Measurements from ENCODE around the gene GPR15LG. TPM values are rescaled to one million over a fixed set of nuclear protein-coding genes. Genes with fewer than 3 reads are reported as not detected.

The GPR15LG gene
- total RNA-seq, 2 experiments from 2014 or later = not detected

DNA sequence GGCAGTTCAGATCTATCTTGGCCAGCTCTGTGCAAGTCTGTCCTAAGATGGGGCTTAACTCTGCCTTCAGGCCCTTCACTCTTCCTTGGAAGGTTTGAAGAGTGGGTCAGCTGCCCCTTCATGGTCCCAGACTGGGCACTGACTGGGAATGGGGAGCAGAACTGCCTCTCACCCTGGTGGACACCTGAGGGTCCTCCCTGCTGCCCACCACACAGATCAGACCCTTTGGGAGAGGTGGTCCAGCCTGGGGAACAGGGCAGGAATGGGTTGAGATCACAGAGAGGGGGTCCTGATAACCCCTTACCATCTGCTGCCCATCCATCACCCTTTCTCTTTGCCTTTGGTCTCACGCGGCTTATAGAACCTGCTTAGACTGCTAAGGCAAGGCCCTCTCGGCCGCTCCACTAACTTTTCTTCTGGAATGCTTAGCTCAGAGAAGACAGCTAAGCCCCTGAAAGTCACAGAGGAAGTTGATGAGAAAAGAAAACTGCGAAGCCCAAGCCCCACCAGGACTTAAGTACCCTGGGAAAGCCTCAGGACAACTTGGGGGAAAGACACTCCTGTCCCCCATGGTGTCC lies 20.3 kb downstream of the GPR15LG start:
- DNase-seq (no peak), ATAC-seq (no peak)
- ChIA-PET CTCF (interaction anchor here (1.0 to 1.3 kb wide), 5 partner anchors 18 to 343 kb away, joined by 3 to 4 read pairs (median 3); partner anchors contain the start of gene GPR15LG), POLR2A (interaction anchor here (0.6 kb wide), 1 partner anchor 47 kb away, joined by 3 read pairs; no protein-coding TSS in a partner anchor)
- H3K36me3 Mint-ChIP-seq (ENCODE audit: low read depth) = no peaks in the 10 kb centered on the region
- peaks cover 27% of the 10 kb centered on the region for H3K27me3 Mint-ChIP-seq
- H3K9me3 Mint-ChIP-seq (ENCODE audit: low read depth) = no peaks in the 10 kb centered on the region
- peaks cover 13% of the 10 kb centered on the region for H3K4me1 Mint-ChIP-seq
- no peak overlapping the region for H3K27ac Mint-ChIP-seq
- intact Hi-C loops (cut with DNase I, micrococcal nuclease) = loop anchor here in 1 of 2 experiments (1.0 kb wide), 1 partner anchor 55 kb away; the partner anchor contains the start of gene GHITM
- peak overlapping the region; percentile 49 for H3K4me3 Mint-ChIP-seq

DNA sequence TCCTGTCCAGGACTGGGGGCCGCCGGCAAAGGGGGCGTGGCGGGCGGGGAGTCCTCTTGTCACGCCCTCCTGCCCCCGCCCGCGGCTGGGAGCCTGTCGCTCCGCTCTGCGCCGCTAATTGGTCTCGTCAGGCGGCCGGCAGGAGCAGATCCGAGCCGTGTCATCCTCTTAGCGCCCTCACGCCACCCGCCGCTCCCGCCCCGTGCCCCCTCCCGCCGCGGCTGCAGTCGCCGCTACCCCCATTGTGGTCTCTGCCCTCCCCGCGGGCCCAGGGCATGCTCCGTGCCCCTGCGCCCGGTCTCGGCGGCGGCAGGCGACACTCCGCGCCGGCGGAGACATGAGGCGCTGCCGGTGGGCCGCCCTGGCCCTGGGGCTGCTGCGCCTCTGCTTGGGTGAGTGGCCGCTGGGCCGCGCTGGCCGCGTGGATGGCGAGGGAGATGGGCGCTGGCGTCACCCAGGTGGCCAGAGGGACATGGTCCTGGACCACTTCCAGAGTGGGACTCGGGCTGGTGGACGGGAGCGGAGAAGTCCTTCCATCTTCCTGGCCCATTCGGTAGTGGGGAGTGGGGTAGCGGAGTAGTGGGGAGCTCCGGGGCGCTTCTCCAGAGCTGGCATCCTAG lies 20.9 kb downstream of the GPR15LG start, which contains the start of gene CDHR1:
TSS of gene CDHR1 (plus strand) at position 114 of the 620 bp plus-strand sequence. CDS start at position 338, 224 bp downstream.
- POLR2A ChIA-PET = no interaction called here
- CTCF ChIA-PET = interaction anchor here (0.7 to 1.3 kb wide), 4 partner anchors 19 to 580 kb away, joined by 3 read pairs; partner anchors contain the start of gene GPR15LG
- intact Hi-C loops (cut with DNase I, micrococcal nuclease) = loop anchor here in 1 of 2 experiments (1.0 kb wide), 1 partner anchor 55 kb away; the partner anchor contains the start of gene GHITM

DNA sequence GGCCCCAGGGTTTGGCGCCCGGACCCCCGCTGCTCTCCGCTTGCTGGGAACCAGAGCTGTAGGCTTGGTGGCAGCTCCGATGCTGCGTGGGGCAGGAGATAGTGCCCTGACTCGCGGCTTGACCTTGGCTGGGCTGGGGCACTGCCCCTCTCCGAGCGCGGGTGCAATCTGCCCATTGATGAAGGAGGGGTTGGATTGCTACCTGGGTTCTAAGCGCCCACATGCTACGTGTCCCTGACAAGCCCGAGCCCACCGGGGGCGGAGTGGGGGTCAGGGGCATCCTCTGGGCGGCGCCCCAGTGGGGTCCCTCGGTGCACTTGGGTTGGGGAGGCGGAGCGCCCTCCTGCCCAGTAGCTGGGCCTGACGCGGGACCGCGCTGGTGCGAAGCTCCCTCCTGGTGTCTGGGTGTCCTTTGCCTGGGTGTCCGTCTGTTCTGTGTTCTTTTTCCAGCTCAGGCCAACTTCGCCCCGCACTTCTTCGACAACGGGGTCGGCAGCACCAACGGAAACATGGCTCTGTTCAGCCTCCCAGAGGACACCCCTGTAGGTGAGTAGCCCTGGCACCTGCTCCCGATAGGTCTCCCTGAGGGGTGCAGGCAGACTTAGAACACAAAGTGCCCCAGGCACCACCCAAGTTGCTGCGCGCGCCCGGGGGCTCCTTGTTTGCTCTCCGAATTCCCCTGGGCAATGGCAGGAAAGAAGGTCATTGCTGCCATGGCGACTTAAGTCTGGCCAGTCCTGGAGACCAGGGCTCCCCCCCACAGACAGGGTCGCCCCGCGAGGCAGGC lies 21.6 kb downstream of the GPR15LG start:
- CTCF ChIA-PET = interaction anchor here (0.7 to 1.3 kb wide), 3 partner anchors 20 to 581 kb away, joined by 3 read pairs; no protein-coding TSS in a partner anchor
- POLR2A ChIA-PET = no interaction called here
- H3K27ac Mint-ChIP-seq = no peak overlapping the region
- intact Hi-C loops (cut with DNase I, micrococcal nuclease) = no loop called here
- peaks cover 13% of the 10 kb centered on the region for H3K4me1 Mint-ChIP-seq
- no peaks in the 10 kb centered on the region for H3K36me3 Mint-ChIP-seq (ENCODE audit: low read depth)
- no peaks in the 10 kb centered on the region for H3K9me3 Mint-ChIP-seq (ENCODE audit: low read depth)
- peak overlapping the region; percentile 49 for H3K4me3 Mint-ChIP-seq
- ATAC-seq = no peak
- DNase-seq = no peak
- H3K27me3 Mint-ChIP-seq = peaks cover 27% of the 10 kb centered on the region

More for the DNA sequence above, 20.9 kb downstream of the GPR15LG start, which contains the start of gene CDHR1:
- H3K4me1 Mint-ChIP-seq = peaks cover 13% of the 10 kb centered on the region
- no peak within 1 kb of the TSS for H3K27ac Mint-ChIP-seq
- peak within 1 kb of the TSS; percentile 49 for H3K4me3 Mint-ChIP-seq
- ATAC-seq (peak; percentile 84), DNase-seq (peak; percentile 72)
- peaks cover 27% of the 10 kb centered on the region for H3K27me3 Mint-ChIP-seq
- no peaks in the 10 kb centered on the region for H3K9me3 Mint-ChIP-seq (ENCODE audit: low read depth)
- no peaks in the 10 kb centered on the region for H3K36me3 Mint-ChIP-seq (ENCODE audit: low read depth)

DNA sequence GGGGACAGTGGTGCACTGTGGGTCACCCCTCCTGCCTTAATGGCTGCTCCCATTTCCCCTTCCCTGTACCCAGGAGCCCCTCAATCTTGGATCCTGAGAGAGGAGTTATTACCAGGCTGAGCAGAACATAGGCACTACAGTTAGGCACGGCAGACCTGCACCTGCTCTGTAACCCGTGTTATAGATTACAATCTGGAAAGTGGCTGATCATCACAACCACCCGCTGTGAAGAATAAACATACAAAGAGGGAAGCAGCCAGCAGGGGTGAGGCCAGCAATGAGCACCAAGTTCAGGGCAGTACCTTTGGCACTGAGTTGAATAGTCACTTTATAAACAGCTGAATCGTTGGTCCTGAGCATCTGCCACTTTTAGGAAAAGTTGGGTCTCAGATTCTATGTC lies 22.5 kb downstream of the GPR15LG start:
- DNase-seq (no peak), ATAC-seq (no peak)
- intact Hi-C loops (cut with DNase I, micrococcal nuclease) = no loop called here
- H3K27me3 Mint-ChIP-seq = peaks cover 27% of the 10 kb centered on the region
- no peaks in the 10 kb centered on the region for H3K9me3 Mint-ChIP-seq (ENCODE audit: low read depth)
- no peaks in the 10 kb centered on the region for H3K36me3 Mint-ChIP-seq (ENCODE audit: low read depth)
- POLR2A ChIA-PET = no interaction called here
- no peak overlapping the region for H3K4me3 Mint-ChIP-seq
- CTCF ChIA-PET = no interaction called here
- peaks cover 6% of the 10 kb centered on the region for H3K4me1 Mint-ChIP-seq
- no peak overlapping the region for H3K27ac Mint-ChIP-seq

DNA sequence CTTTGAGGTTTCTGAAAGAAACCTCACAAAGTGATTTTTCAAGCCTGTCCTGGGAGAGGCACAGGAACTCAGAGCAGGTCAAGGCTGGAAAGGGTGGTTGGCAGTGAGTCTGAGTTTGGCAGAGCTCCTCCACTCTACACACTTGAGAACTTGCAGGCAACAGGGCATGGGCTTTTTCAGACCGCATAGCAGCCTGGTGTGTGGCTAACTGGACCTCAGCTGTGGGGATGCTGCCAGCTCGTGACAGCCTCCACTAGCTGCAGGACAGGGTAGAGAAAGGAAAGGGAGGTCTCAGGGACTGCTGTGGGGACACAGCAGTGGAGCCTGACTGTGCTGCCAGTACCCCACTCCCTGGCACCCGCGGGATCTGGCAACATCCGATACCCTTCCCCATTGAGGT lies 23.3 kb downstream of the GPR15LG start:
- CTCF ChIA-PET = interaction anchor here (0.5 to 0.9 kb wide), 4 partner anchors 20 to 343 kb away, joined by 3 to 4 read pairs (median 3); no protein-coding TSS in a partner anchor

DNA sequence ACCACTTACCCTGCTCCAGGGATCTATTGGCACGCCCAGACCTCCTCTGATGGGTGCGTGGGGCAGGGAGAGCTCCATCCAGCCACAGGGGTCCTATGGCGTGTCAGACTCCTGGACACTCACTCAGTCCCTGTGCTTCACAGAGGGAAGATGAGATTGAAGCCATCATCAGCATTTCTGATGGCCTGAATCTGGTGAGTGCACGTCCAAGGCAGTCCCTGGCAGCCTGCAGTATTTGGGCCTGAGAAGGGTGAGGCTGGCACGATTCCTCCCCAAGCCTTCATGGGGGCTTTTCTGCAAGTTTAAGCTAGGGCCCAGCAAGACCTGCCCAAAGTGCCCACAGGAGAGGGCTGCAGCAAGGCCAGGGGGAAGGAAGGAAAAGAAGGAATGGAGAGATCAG lies 24.0 kb downstream of the GPR15LG start:
- Mint-ChIP-seq H3K9me3 (ENCODE audit: low read depth) (no peaks in the 10 kb centered on the region), H3K4me3 (no peak overlapping the region), H3K36me3 (ENCODE audit: low read depth) (no peaks in the 10 kb centered on the region), H3K27me3 (peaks cover 27% of the 10 kb centered on the region), H3K4me1 (no peaks in the 10 kb centered on the region), H3K27ac (no peak overlapping the region)
- intact Hi-C loops (cut with DNase I, micrococcal nuclease) = no loop called here
- POLR2A ChIA-PET = interaction anchor here (1.3 kb wide), 1 partner anchor 59 kb away, joined by 3 read pairs; no protein-coding TSS in a partner anchor
- ATAC-seq = no peak
- DNase-seq = no peak
- CTCF ChIA-PET = interaction anchor here (0.7 to 1.3 kb wide), 4 partner anchors 16 to 189 kb away, joined by 3 to 4 read pairs (median 4); no protein-coding TSS in a partner anchor

More for the DNA sequence above, 23.3 kb downstream of the GPR15LG start:
- no peak overlapping the region for H3K4me3 Mint-ChIP-seq
- POLR2A ChIA-PET = no interaction called here
- no peaks in the 10 kb centered on the region for H3K4me1 Mint-ChIP-seq
- ATAC-seq (no peak), DNase-seq (no peak)
- H3K27me3 Mint-ChIP-seq = peaks cover 27% of the 10 kb centered on the region
- intact Hi-C loops (cut with DNase I, micrococcal nuclease) = no loop called here
- H3K36me3 Mint-ChIP-seq (ENCODE audit: low read depth) = no peaks in the 10 kb centered on the region
- H3K9me3 Mint-ChIP-seq (ENCODE audit: low read depth) = no peaks in the 10 kb centered on the region
- H3K27ac Mint-ChIP-seq = no peak overlapping the region

DNA sequence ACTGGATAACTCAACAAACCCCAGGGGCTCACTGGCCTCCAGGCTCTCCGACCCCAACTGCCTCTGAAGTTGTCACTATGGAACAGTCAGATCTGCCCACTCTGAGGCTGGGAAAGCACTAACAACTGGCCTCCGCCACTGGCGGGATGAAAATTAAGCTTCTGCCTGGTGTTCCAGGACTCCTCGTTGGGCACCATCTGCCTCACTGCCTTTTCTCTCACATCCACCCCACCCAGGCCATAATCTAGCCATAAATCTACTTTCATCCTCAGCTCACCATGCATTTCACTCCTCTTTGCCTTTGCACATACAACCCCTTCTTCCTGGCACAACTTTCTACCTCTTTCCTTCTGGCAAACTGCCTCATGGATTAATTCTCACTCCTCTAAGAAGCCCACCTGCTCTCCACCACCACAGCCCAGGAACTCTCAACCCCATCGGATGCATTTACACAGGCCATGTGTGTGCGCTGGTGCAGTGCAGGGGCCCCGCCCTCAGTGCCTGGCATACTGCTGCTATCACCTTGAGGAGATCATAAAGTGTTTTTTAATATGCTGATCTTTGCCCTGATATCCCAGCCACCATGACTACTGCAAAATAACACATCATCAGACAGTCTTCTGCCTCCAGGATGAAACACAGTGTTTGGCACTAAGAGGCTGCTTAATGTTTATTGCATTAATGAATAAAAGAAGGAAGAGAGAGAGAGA lies 24.8 kb downstream of the GPR15LG start:
- ATAC-seq (no peak), DNase-seq (no peak)
- H3K4me3 Mint-ChIP-seq = no peak overlapping the region
- H3K36me3 Mint-ChIP-seq (ENCODE audit: low read depth) = no peaks in the 10 kb centered on the region
- intact Hi-C loops (cut with DNase I, micrococcal nuclease) = no loop called here
- ChIA-PET POLR2A (interaction anchor here (1.3 kb wide), 1 partner anchor 60 kb away, joined by 3 read pairs; no protein-coding TSS in a partner anchor), CTCF (interaction anchor here (0.8 to 1.3 kb wide), 2 partner anchors 15 to 190 kb away, joined by 3 to 4 read pairs; no protein-coding TSS in a partner anchor)
- no peaks in the 10 kb centered on the region for H3K4me1 Mint-ChIP-seq
- no peak overlapping the region for H3K27ac Mint-ChIP-seq
- no peaks in the 10 kb centered on the region for H3K9me3 Mint-ChIP-seq (ENCODE audit: low read depth)
- peaks cover 24% of the 10 kb centered on the region for H3K27me3 Mint-ChIP-seq

DNA sequence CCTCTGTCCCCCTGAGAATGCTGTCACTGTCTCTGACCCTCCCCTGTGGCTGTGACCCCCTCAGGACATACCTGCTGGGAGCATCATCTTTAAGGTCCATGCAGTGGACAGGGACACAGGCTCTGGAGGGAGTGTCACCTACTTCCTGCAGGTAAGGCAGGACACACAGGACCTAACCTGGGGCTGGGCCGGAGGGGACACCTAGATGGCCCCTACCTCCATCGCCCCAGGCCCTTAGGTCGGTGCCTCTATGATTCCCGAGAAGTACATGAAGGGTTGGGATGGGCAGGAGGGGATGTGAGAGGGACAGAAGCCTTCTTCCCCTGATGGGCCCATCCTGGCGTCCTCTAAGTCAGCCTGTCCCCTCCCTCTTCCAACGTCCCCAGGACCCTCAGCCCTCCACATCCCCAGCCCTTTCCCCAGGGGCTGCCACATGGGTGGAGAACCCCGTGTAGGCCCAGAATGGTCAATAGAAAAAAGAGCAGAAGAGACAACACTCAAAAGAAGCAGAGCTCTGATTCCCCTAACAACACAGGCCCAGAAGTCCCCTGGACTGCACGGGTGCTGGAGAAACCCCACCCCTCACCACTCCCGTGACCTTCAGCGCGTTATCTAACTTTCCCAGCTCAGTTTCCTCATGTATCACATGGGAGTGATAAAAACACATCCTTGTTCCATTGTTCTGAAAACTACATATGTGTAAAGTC lies 27.1 kb downstream of the GPR15LG start:
- ChIA-PET POLR2A (no interaction called here), CTCF (interaction anchor here (1.3 to 2.0 kb wide), 2 partner anchors 52 to 62 kb away, joined by 3 to 10 read pairs; partner anchors contain the start of gene GHITM)
- intact Hi-C loops (cut with DNase I, micrococcal nuclease) = no loop called here
- ATAC-seq = no peak
- Mint-ChIP-seq H3K27me3 (peaks cover 14% of the 10 kb centered on the region), H3K27ac (no peak overlapping the region), H3K9me3 (ENCODE audit: low read depth) (no peaks in the 10 kb centered on the region), H3K4me3 (no peak overlapping the region), H3K36me3 (ENCODE audit: low read depth) (no peaks in the 10 kb centered on the region), H3K4me1 (no peaks in the 10 kb centered on the region)
- no peak for DNase-seq

DNA sequence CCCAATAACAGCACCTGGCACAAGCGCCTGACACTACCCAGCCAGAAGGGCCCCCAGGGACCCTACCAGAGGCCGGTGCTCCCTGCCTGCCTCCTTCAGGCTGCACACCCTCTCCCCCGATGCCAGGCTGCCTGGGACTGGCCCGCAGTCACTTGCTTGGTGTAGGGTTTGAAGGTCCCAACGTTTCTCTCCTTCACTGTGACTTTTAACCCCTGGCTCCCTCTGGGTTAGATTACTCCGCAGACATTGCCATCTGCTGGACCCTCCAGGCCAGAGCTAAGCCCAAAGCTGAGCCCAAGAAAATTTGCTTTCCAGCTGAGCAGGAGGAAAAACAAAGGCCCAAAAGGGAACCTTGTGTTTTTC lies 27.6 kb downstream of the GPR15LG start:
- H3K9me3 Mint-ChIP-seq (ENCODE audit: low read depth) = no peaks in the 10 kb centered on the region
- no peak overlapping the region for H3K4me3 Mint-ChIP-seq
- CTCF ChIA-PET = interaction anchor here (0.7 to 2.0 kb wide), 3 partner anchors 9 to 62 kb away, joined by 3 to 10 read pairs (median 3); partner anchors contain the start of gene GHITM
- no peak overlapping the region for H3K27ac Mint-ChIP-seq
- DNase-seq (no peak), ATAC-seq (no peak)
- H3K27me3 Mint-ChIP-seq = peaks cover 10% of the 10 kb centered on the region
- POLR2A ChIA-PET = no interaction called here
- no peaks in the 10 kb centered on the region for H3K4me1 Mint-ChIP-seq
- H3K36me3 Mint-ChIP-seq (ENCODE audit: low read depth) = no peaks in the 10 kb centered on the region
- intact Hi-C loops (cut with DNase I, micrococcal nuclease) = no loop called here

DNA sequence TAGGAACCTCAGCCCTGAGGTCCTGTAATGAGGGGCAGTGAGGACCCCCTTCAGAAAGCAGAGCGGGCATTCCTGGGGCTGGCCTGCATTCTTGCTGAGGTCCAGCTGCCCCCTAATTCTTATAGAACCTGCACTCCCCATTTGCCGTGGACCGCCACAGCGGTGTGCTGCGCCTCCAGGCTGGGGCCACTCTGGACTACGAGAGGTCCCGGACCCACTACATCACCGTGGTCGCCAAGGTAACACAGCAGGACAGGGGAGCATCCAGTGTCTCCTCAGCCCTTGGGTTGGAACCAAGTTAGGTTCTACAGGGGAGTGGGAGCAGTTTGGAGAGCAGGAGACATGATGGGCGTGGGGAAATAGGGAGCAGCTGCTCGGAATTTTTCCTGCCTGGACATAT lies 28.1 kb downstream of the GPR15LG start:
- Mint-ChIP-seq H3K36me3 (ENCODE audit: low read depth) (no peaks in the 10 kb centered on the region), H3K27ac (no peak overlapping the region), H3K9me3 (ENCODE audit: low read depth) (no peaks in the 10 kb centered on the region), H3K4me1 (no peaks in the 10 kb centered on the region), H3K27me3 (peaks cover 6% of the 10 kb centered on the region), H3K4me3 (no peak overlapping the region)
- ChIA-PET CTCF (interaction anchor here (0.7 to 2.0 kb wide), 3 partner anchors 10 to 63 kb away, joined by 3 to 10 read pairs (median 3); partner anchors contain the start of gene GHITM), POLR2A (no interaction called here)
- no peak for DNase-seq
- ATAC-seq = no peak
- intact Hi-C loops (cut with DNase I, micrococcal nuclease) = no loop called here

All from activated CD4-positive, alpha-beta T cell treated with anti-CD3 and anti-CD28 coated beads for 36 hours (primary cell).